Measurements from ENCODE around the gene SLC39A13.
A peak's percentile ranks its signal among the peaks of the same experiment; 100 is the strongest.

SLC39A13 gene

DNA sequence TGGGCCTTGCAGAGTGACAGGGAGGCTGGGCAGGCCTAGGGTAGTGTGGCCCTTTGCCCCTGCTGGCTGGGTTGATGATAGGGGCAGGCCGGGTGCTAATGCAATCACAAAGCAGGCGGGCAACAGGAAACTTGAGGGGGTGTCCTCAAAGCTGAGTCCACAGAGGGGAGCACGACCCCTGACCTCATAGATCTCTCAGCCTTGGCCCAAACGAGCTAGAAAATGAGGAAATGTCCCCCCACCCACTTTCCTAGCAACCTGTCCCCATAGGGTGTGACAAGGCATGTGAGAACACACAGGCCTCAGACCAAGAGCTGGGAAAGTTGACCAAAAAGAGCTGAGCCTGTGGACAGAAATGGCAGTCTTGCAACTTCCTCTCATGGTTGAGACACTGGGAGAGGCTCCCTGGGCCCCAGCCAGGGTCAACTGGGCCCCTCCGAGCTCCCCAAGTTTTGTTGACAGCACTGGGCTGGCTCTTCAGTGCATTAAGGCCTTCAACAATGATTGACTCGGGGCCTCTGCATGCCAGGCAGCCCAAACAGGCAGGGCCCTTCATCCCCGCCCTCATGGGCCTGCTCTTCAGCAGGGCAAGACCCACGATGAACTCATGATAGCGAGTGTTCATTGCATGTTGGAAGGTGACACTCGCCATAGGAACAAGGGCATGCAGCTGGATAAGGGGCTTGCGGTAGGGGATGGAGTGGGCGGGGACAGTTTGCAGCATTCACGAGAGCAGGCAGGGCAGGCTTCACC lies 20.3 kb upstream of the SLC39A13 start:
- no peak for DNase-seq

DNA sequence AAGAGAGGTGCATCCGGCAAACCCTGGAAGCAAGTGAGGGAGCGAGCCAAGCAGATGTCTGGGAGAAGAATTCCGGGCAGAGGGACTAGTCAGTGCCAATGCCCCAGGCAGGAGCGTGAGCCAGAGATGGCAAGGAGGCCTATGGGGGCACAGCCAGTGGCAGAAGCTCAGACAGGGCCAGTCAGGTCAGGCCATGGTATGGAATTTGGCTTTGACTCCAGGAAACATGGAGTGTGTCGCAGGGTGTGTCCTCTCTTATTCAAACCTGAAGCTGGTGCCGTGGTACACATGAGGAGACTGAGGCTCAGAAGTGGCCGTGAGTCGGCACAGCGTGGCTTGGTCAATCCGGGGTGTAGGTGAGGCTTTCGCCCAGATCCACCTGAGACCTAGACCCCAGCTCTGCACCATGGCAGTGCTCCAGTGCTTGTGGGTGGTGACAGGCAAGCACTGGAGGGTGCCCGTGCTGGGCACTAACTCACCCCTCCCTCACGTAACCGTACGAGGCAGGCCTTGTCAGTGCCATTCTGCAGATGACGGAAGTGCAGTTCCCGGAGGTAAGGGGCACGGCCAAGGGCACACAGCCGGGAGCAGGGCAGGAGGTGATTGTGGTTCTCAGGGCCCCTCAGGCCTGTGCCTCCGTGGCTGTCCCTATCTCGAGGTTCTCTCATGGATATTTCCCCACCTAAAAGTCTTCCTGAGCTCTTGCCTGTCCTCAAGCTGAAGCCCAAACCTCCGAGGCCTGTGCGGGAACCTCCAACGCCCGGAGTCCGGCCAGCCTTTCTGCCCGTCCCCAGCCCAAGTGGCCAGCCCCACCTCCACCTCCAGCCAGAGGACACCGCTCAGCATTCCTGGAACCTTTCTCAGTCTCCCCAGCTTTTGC lies 19.5 kb upstream of the SLC39A13 start:
- DNase-seq: no peak

DNA sequence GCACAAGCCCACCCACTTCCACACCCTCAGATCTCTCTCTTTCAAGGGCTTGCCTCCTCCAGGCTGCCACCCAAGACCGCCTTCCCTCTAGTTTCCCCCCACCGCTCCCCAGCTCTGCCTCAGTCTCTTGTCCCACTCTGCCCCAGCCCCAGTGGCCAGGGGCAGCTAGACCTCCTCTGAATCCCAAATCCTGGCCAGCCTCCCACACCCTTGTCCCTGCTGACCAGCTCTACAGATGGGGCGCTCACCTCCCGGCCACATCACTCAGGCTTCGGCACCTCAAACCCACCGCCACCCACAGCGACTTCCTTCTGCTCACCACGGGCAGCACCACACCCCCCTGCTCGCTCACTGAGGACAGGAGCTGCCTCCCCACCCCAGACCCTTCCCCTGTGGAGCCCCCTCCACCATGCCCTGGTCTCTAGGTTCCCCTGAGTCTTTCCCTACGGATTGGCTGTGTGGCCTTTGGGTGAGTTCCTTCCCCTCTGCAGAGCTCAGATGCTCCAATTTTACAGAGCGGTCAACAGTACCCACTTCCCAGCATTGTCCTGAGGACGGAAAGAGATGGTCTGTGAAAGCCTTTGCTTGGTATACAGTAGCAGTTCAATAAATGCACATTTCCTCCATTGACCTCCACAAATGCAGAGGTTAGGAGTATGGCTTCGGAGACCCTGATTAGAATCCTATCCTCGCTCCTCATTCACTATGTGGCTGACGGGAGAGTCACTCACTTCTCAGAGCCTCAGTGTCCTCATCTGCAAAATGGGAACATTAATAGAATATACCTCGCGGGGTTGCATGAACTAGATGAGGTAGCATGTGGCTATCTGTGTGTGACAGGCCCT lies 18.6 kb upstream of the SLC39A13 start:
- DNase-seq: no peak

DNA sequence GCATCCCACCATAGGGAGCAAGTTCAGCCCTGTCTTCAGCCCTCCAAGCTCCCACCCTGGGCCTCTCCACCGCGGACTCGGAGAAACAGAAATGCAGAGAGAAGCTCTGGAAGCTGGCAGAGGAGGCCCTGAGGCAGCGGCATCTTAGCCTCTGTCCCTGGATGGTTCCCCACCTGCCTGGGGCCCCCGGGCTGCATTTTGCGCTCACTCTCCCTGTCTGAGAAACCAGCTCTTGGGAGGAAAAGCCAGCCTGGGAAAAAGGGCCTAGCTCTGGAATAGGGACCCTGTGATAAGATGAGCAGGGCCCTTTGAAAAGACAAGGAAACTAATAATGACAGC lies 18.0 kb upstream of the SLC39A13 start:
- DNase-seq: no peak

DNA sequence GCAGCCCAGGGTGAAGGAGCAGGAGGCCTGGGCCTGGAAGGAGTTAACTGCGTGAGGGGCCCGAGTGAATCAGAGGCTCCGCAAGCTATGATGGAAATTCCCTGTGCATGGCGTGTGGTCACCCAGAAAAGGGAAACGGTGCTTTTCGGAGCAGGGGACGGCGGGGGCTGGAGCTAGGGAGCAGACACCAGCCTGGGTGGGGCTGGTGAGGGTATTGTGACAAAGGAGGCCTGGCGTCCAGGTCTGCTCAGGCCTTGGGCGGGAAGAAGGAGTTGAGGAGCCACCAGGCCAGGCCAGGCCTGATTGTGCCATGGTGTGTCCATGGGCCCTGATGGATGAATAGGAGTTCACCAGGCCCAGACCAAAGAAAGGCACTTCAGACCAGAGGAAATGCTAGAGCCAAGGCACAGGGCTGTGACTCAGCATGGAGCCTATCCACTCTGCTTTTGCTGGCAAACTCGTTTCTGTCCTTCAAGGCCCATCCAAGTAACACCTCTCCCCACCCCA lies 17.3 kb upstream of the SLC39A13 start:
- DNase-seq: no peak

DNA sequence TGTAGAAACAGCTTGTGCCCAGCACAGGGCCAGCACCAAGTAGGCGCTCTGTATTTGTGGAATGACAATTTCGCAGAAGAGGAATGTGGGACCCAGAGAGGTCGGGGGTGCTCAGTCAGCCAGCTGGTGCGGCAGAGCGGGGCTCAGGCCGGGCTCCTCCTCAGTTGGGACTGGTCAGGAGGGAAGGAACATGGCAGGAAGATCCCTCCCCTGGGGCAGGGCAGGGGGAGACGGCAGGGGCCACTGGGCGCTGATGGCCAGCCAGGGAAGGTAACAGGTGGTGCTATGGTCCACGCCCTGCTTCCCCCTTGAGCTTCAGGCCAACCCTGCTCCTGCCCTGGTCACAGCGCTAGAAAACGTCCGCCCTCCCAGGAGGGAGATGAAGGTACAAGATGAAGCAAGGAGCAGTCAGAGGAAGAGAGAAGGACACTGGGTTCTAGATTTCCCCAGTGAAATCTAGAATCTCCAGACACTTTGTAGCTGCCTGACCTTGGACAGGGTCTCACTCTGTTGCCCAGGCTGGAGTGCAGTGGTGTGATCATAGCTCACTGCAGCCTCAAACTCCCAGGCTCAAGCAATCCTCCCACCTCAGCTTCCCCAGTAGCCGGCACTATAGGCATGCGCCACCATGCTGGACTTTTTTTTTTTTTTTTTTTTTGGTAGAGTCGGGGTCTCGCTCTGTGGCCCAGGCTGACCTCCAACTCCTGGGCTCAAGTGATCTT lies 16.5 kb upstream of the SLC39A13 start:
- DNase-seq: no peak

DNA sequence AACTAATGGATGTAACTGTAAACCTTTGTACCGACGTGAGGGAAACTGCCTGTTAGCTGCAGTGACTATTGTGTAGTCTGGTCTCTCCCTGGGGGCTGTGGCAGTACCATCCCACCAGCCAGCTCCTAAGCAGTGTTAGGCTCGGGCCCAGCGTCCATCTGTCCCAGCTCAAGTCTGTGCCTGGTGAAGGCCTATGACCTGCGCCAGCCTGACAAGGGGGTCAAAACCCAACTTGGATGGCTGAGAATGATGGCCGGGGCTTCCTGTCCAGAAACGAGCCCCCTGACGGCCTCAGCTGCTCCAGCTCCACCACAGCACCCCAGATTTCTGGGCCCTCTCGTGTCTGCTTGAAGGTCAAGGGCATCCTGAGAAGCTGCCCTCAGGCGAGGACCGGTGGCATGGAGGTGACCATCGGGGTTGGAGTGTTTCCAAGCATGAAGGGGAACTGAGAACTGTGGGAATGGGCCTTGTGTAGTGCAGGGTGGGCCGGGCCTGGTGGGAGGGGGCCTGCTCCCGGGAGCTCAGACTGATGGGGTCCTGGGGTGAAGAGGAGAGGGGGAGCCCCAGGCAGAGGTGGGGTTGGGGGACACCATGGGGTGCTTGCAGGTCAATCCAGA lies 15.7 kb upstream of the SLC39A13 start:
- DNase-seq: no peak

DNA sequence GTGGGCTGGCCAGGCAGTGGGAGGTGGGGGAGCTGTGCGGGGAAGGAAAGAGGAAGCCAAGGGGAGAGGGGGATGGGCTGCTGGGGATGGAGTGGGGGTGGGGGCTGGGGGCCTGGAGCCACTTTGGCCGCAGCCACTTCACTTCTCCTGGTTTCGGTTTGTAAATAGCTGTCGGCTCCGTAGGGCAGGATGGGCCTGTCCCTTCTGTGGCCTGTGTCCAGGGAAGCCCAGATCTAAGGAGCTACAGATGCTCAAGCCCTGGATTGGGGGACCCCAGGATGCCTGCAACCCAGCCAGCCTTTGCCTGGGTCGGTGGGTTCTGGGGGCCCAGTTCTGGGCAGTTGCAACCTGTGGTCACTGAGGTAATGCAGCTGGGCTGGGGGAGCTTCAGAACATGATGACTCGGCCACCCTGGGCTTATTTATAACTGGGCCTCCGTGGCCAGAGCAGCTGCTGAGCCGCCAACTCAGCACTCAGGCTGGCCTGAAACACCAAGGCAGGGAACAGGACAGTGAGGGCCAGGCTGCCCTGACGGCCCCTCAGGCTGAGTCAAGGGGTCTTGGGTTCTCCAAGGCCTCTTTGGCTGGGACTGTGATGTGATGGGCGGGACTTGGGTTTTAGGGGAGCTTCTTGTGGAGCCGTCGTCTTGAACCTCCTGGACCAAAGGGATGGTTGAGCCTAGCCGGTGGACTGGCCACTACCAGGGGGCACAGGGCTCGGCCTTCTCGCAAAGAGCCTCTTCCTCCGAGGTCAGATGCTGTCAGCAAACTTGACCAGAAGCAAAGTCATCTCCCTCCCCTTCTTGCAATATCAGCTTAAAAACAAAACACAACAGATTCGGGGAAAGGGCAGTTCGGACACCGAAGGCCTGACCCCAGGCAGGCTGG lies 15.0 kb upstream of the SLC39A13 start:
- DNase-seq: no peak

DNA sequence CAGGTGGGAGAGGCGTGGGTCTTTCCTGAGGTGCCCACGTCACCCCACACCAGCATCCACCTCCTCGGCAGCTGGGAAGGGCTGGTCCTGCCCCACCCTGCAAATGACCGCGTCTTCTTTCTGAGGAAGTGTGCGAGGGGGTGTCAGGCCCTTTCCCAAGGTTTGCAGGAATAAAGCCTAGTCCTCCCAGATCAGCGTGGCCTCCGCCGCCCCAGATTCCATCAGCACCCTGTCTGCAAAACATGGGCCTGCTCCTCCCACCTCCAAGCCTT lies 14.4 kb upstream of the SLC39A13 start:
- DNase-seq: no peak

DNA sequence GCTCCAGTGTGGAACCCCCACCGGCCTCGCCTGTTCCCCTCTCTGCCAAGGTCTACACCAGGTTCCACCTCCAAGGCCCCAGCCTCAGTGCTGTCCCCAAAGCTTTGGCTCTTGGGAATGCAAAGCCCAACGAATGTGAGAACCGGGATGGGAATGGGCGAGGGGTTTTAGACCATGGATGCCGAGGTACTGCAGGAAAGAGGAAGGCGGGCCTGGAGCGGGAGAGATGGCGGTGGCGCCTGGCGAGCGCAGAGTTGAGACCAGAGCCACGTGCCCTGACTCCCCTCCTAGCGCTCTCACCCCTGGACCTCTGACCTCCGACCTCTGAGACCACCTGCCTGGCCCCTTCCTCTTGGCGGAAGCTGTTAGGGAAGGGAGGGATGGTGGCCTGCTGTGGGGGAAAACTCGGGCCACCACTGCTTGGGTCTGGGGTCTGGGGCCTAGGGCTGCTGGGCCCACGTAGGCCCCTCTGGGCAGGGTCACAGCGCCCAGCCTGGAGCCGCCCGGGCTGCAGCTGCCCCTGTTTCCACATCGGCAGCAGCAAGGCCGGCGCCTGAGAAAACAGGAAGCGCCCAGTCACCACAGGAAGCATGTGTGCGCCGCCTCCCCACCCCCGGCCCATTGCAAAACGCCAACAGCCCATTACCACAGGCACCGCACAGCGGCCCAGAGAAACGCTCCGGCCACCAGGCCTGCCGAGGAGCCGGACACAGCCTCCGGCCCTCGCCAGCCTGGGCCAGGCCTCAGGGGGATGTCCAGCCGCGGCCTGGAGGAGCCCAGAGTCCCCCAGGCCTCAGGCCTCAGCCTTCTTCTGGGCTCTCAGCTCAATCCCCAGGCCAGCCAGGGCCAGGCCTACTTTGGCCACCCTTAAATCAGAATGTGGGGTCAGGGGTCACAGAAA lies 13.8 kb upstream of the SLC39A13 start:
- peak; percentile 72 for DNase-seq

DNA sequence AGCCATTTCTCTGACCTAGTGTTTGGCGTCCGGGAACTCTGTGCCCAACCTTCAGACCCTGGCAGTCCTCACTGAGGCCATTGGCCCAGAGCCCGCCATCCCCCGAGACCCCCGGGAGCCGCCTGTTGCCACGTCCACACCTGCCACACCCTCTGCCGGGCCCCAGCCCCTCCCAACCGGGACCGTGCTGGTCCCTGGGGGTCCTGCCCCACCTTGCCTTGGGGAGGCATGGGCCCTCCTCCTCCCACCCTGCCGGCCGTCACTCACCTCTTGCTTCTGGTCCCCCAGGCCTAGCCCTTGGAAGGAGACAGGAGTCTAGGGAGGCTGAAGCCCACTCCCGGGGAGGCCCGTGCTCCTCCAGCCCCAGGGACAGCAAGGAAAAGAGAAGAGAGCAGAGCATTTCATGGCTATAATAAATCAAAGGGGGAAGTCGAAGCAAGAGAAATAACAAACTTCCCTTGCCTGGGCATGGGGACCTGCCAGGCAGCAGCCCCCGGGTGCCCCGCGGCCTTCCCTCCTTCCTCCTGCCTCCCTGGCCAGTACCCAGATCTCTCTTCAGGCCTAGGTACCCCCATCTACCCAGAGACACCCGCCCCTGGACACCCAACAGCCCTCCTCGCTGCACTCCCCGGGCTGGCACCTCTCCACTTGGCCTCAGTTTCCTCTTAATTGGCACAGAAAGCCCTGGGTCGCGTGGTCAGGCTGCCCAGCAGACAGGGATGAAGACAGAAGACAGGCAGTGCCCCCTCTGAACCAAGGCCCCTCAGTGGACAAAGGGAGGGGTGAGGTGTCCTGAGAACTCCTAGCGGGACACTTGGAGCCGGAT lies 13.0 kb upstream of the SLC39A13 start:
- DNase-seq: no peak

DNA sequence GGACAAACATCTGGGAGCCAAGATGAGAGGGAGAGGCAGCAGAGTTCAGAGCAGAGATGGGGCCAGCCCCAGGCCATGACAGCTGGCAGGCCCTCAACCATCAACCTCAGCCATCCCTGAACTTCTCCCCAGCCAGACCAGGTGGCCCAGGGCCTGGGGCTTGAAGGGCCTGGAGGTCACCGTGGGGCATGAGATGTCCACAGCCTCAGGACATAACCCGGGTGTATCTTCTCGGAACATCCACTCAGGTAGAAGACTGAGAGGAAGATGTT lies 12.4 kb upstream of the SLC39A13 start:
- DNase-seq: no peak

DNA sequence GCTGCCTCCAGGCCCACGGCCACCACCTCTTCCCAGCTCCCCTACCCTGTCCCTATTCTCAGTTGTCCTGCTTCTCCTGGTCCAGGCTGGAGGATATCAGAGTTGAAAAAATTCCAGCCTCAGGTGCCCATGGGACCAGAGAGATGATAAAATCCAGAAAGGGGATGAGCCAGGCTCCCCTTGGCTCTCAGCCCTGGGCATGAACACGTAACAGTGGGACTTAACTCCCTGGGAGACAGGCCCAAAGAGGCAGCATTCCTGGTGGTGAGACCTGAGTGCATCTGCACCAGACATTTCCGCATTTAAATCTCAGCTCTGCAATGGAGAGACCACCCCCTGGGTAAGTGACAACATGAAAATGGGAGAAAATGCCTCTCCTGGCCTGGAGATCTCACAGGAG lies 10.4 kb upstream of the SLC39A13 start:
- DNase-seq: no peak

DNA sequence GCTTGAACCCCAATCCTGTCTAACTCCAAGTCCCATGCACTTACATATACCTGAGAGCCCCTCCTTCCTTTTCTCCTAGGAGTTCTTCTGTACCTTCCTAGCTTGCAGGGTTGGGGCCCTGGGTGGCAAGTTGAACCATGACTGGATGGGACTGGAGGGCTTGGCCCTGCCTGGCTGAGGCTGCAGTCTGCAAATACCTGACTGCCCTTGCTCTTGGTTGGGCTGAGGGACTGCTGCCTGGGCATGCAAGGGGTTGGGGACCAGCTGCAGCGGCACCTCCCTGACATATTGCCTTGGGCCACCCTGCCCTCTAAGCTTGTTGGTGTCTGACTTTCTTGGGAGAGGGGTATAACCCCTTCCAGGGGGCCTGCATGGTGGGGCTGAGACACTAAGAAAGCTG lies 9.8 kb upstream of the SLC39A13 start:
- DNase-seq: no peak

DNA sequence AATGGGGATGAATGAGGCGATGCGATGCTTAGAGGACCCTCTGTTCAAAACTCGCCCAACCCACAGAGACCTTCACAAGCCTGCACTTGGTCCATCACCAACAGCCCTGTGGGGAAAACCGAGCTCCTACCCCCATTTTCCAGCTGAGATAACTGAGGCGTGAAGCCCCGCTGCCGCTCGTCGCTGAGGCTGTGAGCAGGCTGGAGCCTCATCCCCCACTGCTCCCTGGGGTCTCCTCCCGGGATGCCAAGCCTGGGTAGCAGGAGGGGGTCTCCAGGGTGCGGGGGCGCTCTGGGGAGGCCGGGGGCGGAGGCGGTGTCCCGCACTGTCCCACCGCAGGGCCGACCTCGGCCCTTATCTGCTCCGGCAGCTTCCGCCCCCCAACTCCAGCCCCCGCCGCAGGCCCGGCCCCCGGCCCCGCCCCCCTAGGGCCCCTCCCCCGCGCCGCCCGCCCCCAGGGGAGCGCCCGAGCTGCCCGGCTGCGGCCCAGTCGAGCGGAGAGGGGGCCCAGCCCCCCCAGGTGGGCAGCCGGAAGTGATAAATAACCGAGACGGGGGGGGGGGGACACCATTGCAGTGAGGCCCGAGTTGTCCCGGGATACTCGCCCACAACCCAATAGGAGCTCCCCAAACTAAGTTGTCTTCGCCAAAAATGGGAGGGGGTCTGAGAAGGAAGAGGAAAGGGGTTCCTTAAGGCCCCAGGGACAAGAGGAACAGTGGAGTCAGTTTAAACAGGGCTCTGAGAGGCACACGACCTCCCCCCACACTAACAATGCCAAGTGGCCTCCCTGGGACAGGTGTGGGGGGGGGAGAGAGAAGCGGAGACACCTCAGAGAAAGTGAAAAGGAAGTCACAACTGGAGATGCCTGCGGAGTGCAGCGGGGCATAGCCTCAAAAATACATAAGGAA lies 8.3 kb upstream of the SLC39A13 start:
- DNase-seq: no peak

DNA sequence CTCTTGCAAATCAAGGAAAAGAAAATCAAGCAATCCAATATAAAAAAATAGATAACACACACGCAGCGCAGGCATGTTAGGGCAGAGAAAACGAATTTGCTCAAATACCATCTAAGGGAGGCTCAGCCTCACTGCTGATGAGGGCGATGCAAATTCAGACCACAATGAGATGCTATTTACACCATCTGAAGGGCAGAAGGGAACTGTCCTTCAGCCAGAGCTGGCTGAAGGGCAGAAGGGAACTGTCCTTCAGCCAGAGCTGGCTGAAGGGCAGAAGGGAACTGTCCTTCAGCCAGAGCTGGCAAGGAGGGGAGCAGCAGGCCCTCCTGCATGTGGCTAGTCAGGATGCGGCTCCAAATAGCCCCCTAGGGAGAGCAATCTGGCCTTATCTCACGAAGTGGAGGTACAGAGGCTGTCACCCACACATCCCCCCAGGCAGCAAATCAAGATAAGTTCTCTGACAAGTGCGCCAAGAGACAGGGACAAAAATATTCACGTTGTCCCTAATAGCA lies 7.6 kb upstream of the SLC39A13 start:
- DNase-seq: no peak

DNA sequence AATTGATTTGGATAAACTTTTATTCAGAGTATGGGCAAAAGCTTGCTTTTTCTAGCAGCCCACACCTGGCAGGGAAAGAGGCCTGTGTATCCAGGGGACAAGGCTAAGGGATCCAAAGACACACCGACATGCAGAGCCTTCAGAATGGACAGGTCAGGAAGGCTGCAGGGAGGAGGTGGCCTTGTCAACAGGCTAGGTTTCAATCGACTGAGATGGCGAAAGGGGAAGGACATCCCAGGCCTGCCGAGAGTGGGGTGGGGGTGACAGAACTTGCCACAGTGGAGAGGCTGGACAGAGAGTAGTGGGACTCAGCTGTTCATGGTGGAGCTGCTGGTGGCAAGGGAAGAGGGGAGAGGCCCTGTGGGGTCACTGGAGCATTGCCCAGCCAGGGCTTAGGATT lies 5.3 kb upstream of the SLC39A13 start:
- no peak for DNase-seq

DNA sequence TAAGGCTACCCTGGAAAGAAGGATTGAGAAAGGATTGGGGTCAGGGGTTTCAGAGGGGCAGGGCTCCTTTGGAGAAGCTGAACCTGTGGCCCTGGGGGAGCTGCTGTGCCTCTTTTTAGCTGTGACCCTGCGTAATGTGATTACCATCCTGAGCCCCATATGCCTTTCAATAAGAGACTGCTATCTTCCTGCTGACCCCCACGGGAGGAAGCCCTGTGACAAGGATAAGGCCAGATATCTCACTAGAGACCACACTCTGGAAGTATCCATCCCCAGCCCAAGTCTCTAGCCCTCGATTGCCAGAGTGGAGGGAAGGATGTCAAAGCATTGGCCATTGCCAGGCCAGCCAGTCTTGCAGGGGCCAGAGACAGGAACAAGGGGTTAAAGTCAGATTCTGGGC lies 4.8 kb upstream of the SLC39A13 start:
- no peak for DNase-seq

Data from activated CD4-positive, alpha-beta T cell treated with anti-CD3 and anti-CD28 coated beads for 48 hours (primary cell).